WTC11 (cell line): ENCODE measurements around the gene RNF43. TPM values are rescaled to one million over a fixed set of nuclear protein-coding genes. Genes with fewer than 3 reads are reported as not detected.

ENCODE experiments used
- ATAC-seq: fragments of 200-7000 bp; cut with Tn5 transposase; 2 replicates; pipeline ENCODE4 v1.10.0; 2021; ENCODE audit warnings: mild to moderate bottlenecking, moderate library complexity
- Bru-seq: library from RNA; stranded (reverse); fragments of 400-500 nt; gene quantifications from one replicate; lab custom pipeline; 2021; lab: Mats Ljungman, UMichigan
- CTCF ChIA-PET: fragments of 300-600 bp; sonication (Branson Sonifier 250); formaldehyde crosslinking; loops from one replicate; lab custom pipeline; 2021; ENCODE audit warnings: antibody characterized with exemption; lab: Charles Lee
- POLR2A ChIA-PET: fragments of 350-600 bp; sonication (Branson Sonifier 250); formaldehyde crosslinking; loops from one replicate; lab custom pipeline; 2021; ENCODE audit warnings: antibody characterized with exemption; lab: Charles Lee
- DNase-seq: peaks from one replicate; pipeline ENCODE4 v3.0.0; 2021; ENCODE audit warnings: low spot score
- H3K27ac Mint-ChIP-seq: 2 replicates; pipeline ENCODE4 v1.8.0; 2021; ENCODE audit warnings: mixed read lengths
- H3K27me3 Mint-ChIP-seq: 2 replicates; pipeline ENCODE4 v1.8.0; 2021; ENCODE audit warnings: low read depth, mild to moderate bottlenecking, moderate library complexity, mixed read lengths
- H3K36me3 Mint-ChIP-seq: 2 replicates; pipeline ENCODE4 v1.8.0; 2021; ENCODE audit warnings: mixed read lengths
- H3K4me1 Mint-ChIP-seq: 2 replicates; pipeline ENCODE4 v1.8.0; 2022; ENCODE audit warnings: mixed read lengths
- H3K4me3 Mint-ChIP-seq: 2 replicates; pipeline ENCODE4 v1.8.0; 2021; ENCODE audit warnings: mild to moderate bottlenecking, moderate library complexity, mixed read lengths
- H3K9me3 Mint-ChIP-seq: 2 replicates; pipeline ENCODE4 v1.8.0; 2021; ENCODE audit warnings: mixed read lengths
- ATF3 ChIP-seq: sonication (generic); formaldehyde crosslinking; conservative IDR thresholded peaks from 2 replicates; pipeline ENCODE4 v1.8.1; 2022; ENCODE audit warnings: mild to moderate bottlenecking, missing genetic modification reagents
- E2F1 ChIP-seq: sonication (generic); formaldehyde crosslinking; IDR thresholded peaks from 2 replicates; pipeline ENCODE4 v1.8.0; 2022; ENCODE audit warnings: mild to moderate bottlenecking, missing genetic modification reagents
- FOXJ3 ChIP-seq: sonication (generic); formaldehyde crosslinking; IDR thresholded peaks from 2 replicates; pipeline ENCODE4 v1.9.0; 2021; ENCODE audit warnings: missing genetic modification reagents, mild to moderate bottlenecking, borderline replicate concordance
- FOXK1 ChIP-seq: sonication (generic); formaldehyde crosslinking; IDR thresholded peaks from 2 replicates; pipeline ENCODE4 v1.8.0; 2022; ENCODE audit warnings: mild to moderate bottlenecking, moderate library complexity, missing genetic modification reagents
- GTF2I ChIP-seq: fragments of 250-450 bp; sonication (Bioruptor Pico); conservative IDR thresholded peaks from 2 replicates; pipeline ENCODE4 v1.4.0; 2021; ENCODE audit warnings: mild to moderate bottlenecking
- JAZF1 ChIP-seq: fragments of 250-450 bp; sonication (Bioruptor Pico); IDR thresholded peaks from 2 replicates; pipeline ENCODE4 v1.9.0; 2021; ENCODE audit warnings: moderate library complexity, mild to moderate bottlenecking, inconsistent platforms
- KAT7 ChIP-seq: sonication (generic); formaldehyde crosslinking; IDR thresholded peaks from 2 replicates; pipeline ENCODE4 v1.8.1; 2023; ENCODE audit warnings: missing genetic modification reagents, mild to moderate bottlenecking, borderline replicate concordance
- MAX ChIP-seq: sonication (generic); formaldehyde crosslinking; IDR thresholded peaks from 2 replicates; pipeline ENCODE4 v1.8.0; 2022; ENCODE audit warnings: mild to moderate bottlenecking, missing genetic modification reagents
- MXD4 ChIP-seq: fragments of 250-450 bp; sonication (Bioruptor Pico); IDR thresholded peaks from 2 replicates; pipeline ENCODE4 v1.8.0; 2021; ENCODE audit warnings: mild to moderate bottlenecking, moderate library complexity, borderline replicate concordance
- NFE2L1 ChIP-seq: sonication (generic); formaldehyde crosslinking; IDR thresholded peaks from 2 replicates; pipeline ENCODE4 v1.8.1; 2023; ENCODE audit warnings: missing genetic modification reagents
- OVOL2 ChIP-seq: fragments of 250-450 bp; sonication (Bioruptor Pico); IDR thresholded peaks from 2 replicates; pipeline ENCODE4 v1.9.0; 2021; ENCODE audit warnings: mild to moderate bottlenecking, borderline replicate concordance
- SMAD3 ChIP-seq: sonication (generic); formaldehyde crosslinking; IDR thresholded peaks from 2 replicates; pipeline ENCODE4 v1.8.0; 2022; ENCODE audit warnings: missing genetic modification reagents, mild to moderate bottlenecking, borderline replicate concordance
- TCF7 ChIP-seq: sonication (generic); formaldehyde crosslinking; IDR thresholded peaks from 2 replicates; pipeline ENCODE4 v1.8.0; 2022; ENCODE audit warnings: mild to moderate bottlenecking, low read depth, missing genetic modification reagents, moderate library complexity
- TEAD4 ChIP-seq: sonication (generic); formaldehyde crosslinking; IDR thresholded peaks from 2 replicates; pipeline ENCODE4 v1.8.0; 2022; ENCODE audit warnings: mild to moderate bottlenecking, missing genetic modification reagents
- ZMAT4 ChIP-seq: fragments of 250-450 bp; sonication (Bioruptor Pico); IDR thresholded peaks from 2 replicates; pipeline ENCODE4 v1.9.0; 2021; ENCODE audit warnings: mild to moderate bottlenecking
- ZNF138 ChIP-seq: sonication (generic); formaldehyde crosslinking; conservative IDR thresholded peaks from 2 replicates; pipeline ENCODE4 v1.8.1; 2022; ENCODE audit warnings: mild to moderate bottlenecking, moderate library complexity, missing genetic modification reagents
- ZNF263 ChIP-seq: sonication (generic); formaldehyde crosslinking; IDR thresholded peaks from 2 replicates; pipeline ENCODE4 v1.8.1; 2022; ENCODE audit warnings: low read depth, mild to moderate bottlenecking, moderate library complexity, missing genetic modification reagents
- ZNF317 ChIP-seq: sonication (generic); formaldehyde crosslinking; IDR thresholded peaks from 2 replicates; pipeline ENCODE4 v1.8.1; 2023; ENCODE audit warnings: low read depth, mild to moderate bottlenecking, moderate library complexity, missing genetic modification reagents, borderline replicate concordance
- ZNF416 ChIP-seq: fragments of 250-450 bp; sonication (Bioruptor Pico); IDR thresholded peaks from 2 replicates; pipeline ENCODE4 v1.9.0; 2021; ENCODE audit warnings: mild to moderate bottlenecking, inconsistent platforms
- ZNF425 ChIP-seq: fragments of 250-450 bp; sonication (Bioruptor Pico); conservative IDR thresholded peaks from 2 replicates; pipeline ENCODE4 v1.9.0; 2021; ENCODE audit warnings: mild to moderate bottlenecking
- long read RNA-seq, 3 experiments: library from RNA in 1 of 3; library from capped mRNA in 1 of 3; library from polyadenylated mRNA in 1 of 3; unstranded in 2 of 3; stranded (forward) in 1 of 3; transcript quantifications; one replicate each; pipeline ENCODE4 v2.0.0, GENCODE V29; 2021
- total RNA-seq: library from RNA; stranded (reverse); gene quantifications from 3 replicates; pipeline ENCODE4 v1.2.3, GENCODE V29; 2021
- TF ChIP-seq, protein P1 (sequence below): fragments of 250-450 bp; sonication (Bioruptor Pico); IDR thresholded peaks from 2 replicates; pipeline ENCODE4 v1.9.0; 2021; ENCODE audit warnings: mild to moderate bottlenecking, borderline replicate concordance
- TF ChIP-seq, protein P2 (sequence below): sonication (generic); formaldehyde crosslinking; IDR thresholded peaks from 2 replicates; pipeline ENCODE4 v1.8.1; 2023; ENCODE audit warnings: mild to moderate bottlenecking, missing genetic modification reagents, moderate library complexity
- TF ChIP-seq, protein P3 (sequence below): fragments of 200-600 bp; IDR thresholded peaks from 2 replicates; pipeline ENCODE4 v1.8.0; 2022; ENCODE audit warnings: antibody characterized with exemption

Gene RNF43
- total RNA-seq (3.2 to 3.6 TPM (median 3.5 TPM) in 3 replicates), Bru-seq, nascent RNA (percentile 52 among the genes with signal in this experiment)
- long read RNA-seq, experiment 1, full-length matches to known transcripts, result 3 of 8 reads
- long read RNA-seq, experiment 1, partial matches to known transcripts, result 1 of 8 reads
- long read RNA-seq, experiment 1, other reads (novel, unspliced or antisense), result 4 of 8 reads
- long read RNA-seq, experiment 2, result 0 reads
- long read RNA-seq, experiment 3, result 0 reads

GRCh38 chr17:58417300-58418092 is at the start of gene RNF43:
Gene RNF43, minus strand, starts transcription at chr17:58417534. Its CDS starts 1,957 bp downstream, at chr17:58415577.
- peak within 1 kb of the TSS; percentile 92 for H3K27ac Mint-ChIP-seq
- peak within 1 kb of the TSS; percentile 82 for H3K4me3 Mint-ChIP-seq
- CTCF ChIA-PET, result interaction anchor here (0.6 to 2.8 kb wide), 47 partner anchors 8 to 848 kb away, joined by 3 to 75 read pairs (median 6); partner anchors contain the start of genes HSF5, MTMR4 and SUPT4H1
- H3K27me3 Mint-ChIP-seq, result peaks cover 6% of the 10 kb centered on the region
- POLR2A ChIA-PET, result interaction anchor here (0.6 to 2.0 kb wide), 13 partner anchors 65 to 198 kb away, joined by 3 to 29 read pairs (median 5); partner anchors contain the start of genes MKS1, MTMR4 and SUPT4H1
- no peaks in the 10 kb centered on the region for H3K9me3 Mint-ChIP-seq
- peak; percentile 93 for DNase-seq
- no peaks in the 10 kb centered on the region for H3K36me3 Mint-ChIP-seq
- ATAC-seq, result peak; percentile 100
- peaks cover 28% of the 10 kb centered on the region for H3K4me1 Mint-ChIP-seq
- TF ChIP-seq, protein P1, sequence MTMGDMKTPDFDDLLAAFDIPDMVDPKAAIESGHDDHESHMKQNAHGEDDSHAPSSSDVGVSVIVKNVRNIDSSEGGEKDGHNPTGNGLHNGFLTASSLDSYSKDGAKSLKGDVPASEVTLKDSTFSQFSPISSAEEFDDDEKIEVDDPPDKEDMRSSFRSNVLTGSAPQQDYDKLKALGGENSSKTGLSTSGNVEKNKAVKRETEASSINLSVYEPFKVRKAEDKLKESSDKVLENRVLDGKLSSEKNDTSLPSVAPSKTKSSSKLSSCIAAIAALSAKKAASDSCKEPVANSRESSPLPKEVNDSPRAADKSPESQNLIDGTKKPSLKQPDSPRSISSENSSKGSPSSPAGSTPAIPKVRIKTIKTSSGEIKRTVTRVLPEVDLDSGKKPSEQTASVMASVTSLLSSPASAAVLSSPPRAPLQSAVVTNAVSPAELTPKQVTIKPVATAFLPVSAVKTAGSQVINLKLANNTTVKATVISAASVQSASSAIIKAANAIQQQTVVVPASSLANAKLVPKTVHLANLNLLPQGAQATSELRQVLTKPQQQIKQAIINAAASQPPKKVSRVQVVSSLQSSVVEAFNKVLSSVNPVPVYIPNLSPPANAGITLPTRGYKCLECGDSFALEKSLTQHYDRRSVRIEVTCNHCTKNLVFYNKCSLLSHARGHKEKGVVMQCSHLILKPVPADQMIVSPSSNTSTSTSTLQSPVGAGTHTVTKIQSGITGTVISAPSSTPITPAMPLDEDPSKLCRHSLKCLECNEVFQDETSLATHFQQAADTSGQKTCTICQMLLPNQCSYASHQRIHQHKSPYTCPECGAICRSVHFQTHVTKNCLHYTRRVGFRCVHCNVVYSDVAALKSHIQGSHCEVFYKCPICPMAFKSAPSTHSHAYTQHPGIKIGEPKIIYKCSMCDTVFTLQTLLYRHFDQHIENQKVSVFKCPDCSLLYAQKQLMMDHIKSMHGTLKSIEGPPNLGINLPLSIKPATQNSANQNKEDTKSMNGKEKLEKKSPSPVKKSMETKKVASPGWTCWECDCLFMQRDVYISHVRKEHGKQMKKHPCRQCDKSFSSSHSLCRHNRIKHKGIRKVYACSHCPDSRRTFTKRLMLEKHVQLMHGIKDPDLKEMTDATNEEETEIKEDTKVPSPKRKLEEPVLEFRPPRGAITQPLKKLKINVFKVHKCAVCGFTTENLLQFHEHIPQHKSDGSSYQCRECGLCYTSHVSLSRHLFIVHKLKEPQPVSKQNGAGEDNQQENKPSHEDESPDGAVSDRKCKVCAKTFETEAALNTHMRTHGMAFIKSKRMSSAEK (CRISPR knock-in tag), result no peak
- TF ChIP-seq, protein P2, sequence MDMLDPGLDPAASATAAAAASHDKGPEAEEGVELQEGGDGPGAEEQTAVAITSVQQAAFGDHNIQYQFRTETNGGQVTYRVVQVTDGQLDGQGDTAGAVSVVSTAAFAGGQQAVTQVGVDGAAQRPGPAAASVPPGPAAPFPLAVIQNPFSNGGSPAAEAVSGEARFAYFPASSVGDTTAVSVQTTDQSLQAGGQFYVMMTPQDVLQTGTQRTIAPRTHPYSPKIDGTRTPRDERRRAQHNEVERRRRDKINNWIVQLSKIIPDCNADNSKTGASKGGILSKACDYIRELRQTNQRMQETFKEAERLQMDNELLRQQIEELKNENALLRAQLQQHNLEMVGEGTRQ, result no peak
- TF ChIP-seq FOXK1 (peak; percentile 72), ZNF138 (no peak), NFE2L1 (CRISPR knock-in tag) (no peak), JAZF1 (no peak), ZNF317 (CRISPR knock-in tag) (no peak), ZNF263 (CRISPR knock-in tag) (no peak), FOXJ3 (CRISPR knock-in tag) (no peak), ZNF425 (no peak), ZMAT4 (CRISPR knock-in tag) (no peak), TCF7 (CRISPR knock-in tag) (no peak), SMAD3 (no peak), MXD4 (CRISPR knock-in tag) (no peak), KAT7 (CRISPR knock-in tag) (no peak), GTF2I (CRISPR knock-in tag) (no peak), TEAD4 (CRISPR knock-in tag) (no peak), ZNF416 (no peak), ATF3 (CRISPR knock-in tag) (no peak), MAX (CRISPR knock-in tag) (peak; percentile 41; the same call in 1 of the 2 replicates), OVOL2 (no peak), E2F1 (CRISPR knock-in tag) (no peak)
- TF ChIP-seq, protein P3, sequence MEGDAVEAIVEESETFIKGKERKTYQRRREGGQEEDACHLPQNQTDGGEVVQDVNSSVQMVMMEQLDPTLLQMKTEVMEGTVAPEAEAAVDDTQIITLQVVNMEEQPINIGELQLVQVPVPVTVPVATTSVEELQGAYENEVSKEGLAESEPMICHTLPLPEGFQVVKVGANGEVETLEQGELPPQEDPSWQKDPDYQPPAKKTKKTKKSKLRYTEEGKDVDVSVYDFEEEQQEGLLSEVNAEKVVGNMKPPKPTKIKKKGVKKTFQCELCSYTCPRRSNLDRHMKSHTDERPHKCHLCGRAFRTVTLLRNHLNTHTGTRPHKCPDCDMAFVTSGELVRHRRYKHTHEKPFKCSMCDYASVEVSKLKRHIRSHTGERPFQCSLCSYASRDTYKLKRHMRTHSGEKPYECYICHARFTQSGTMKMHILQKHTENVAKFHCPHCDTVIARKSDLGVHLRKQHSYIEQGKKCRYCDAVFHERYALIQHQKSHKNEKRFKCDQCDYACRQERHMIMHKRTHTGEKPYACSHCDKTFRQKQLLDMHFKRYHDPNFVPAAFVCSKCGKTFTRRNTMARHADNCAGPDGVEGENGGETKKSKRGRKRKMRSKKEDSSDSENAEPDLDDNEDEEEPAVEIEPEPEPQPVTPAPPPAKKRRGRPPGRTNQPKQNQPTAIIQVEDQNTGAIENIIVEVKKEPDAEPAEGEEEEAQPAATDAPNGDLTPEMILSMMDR, result peak; percentile 56; the same call in 1 of the 2 replicates
